Measurements from ENCODE around the gene MED15. TPM values are rescaled to one million over a fixed set of nuclear protein-coding genes. Genes with fewer than 3 reads are reported as not detected.

MED15 gene
- total and polyA plus RNA-seq, 12 donors = 22.5 to 203 (median 82.2) TPM

DNA sequence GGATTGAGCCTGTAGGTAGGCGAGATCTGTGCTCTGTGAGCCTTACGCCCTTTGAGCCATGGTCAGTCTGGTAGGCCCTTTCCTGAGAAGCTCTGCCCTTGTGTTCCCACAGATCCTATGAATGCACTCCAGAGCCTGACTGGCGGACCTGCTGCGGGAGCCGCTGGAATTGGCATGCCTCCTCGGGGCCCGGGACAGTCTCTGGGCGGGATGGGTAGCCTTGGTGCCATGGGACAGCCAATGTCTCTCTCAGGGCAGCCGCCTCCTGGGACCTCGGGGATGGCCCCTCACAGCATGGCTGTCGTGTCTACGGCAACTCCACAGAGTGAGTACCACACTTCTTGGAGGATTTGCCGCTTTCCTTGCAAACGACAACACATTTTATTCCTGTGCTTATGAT is 47.4 kb downstream of the MED15 start:
- no peak for TF ChIP-seq POLR2A (IDR thresholded peaks at IDR 0.05)
- TF ChIP-seq, protein P1, sequence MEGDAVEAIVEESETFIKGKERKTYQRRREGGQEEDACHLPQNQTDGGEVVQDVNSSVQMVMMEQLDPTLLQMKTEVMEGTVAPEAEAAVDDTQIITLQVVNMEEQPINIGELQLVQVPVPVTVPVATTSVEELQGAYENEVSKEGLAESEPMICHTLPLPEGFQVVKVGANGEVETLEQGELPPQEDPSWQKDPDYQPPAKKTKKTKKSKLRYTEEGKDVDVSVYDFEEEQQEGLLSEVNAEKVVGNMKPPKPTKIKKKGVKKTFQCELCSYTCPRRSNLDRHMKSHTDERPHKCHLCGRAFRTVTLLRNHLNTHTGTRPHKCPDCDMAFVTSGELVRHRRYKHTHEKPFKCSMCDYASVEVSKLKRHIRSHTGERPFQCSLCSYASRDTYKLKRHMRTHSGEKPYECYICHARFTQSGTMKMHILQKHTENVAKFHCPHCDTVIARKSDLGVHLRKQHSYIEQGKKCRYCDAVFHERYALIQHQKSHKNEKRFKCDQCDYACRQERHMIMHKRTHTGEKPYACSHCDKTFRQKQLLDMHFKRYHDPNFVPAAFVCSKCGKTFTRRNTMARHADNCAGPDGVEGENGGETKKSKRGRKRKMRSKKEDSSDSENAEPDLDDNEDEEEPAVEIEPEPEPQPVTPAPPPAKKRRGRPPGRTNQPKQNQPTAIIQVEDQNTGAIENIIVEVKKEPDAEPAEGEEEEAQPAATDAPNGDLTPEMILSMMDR (IDR thresholded peaks at IDR 0.05) = no peak
- intact Hi-C loops (cut with DNase I) = loop anchor here in 1 of 2 donors (5.0 kb wide), 1 partner anchor 33 kb away; no protein-coding TSS in a partner anchor
- Histone ChIP-seq H3K9me3 (replicated peaks in 1 of 3) (no peaks in the 10 kb centered on the region), H3K4me1 (replicated peaks in 1 of 2) (peaks cover 52 to 66% of the 10 kb centered on the region in 2 donors), H3K36me3 (replicated peaks in 1 of 2) (peaks cover 0 to 53% of the 10 kb centered on the region in 2 donors), H3K27ac (peak overlapping the region in 2 of 5 donors; percentile 97 to 98), H3K27me3 (no peaks in the 10 kb centered on the region), H3K4me3 (no peak overlapping the region)
- 90 to 96% (median 93%) methylated on average over 5 to 14 of the region's 14 CpGs for WGBS, 4 donors
- peak in 1 of 7 donors; percentile 7 for DNase-seq

DNA sequence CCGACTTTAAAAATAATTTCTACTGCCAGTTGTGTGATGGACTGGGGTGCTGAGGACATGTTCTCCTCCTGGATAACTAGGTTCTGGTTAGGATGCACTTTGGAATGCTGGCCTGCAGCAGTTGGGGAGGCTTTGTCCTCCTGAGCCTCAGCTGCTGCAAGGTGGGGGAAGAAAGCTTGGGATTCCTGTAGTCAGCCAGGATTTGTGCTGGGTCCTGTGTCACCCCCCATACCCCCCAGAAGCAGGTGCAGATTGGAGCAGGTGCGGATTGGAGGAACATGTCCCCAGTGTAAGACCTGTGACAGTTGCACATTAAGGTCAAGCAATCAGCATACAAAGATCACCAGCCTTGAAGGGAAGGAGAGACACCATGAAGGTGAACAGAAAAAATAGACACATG is 51.1 kb downstream of the MED15 start:
- peak in 1 of 7 donors; percentile 5 for DNase-seq
- peaks cover 16 to 28% of the 10 kb centered on the region in 2 donors for H3K4me1 ChIP-seq (replicated peaks in 1 of 2)
- intact Hi-C loops (cut with DNase I) = loop anchor here in 1 of 2 donors (5.0 kb wide), 1 partner anchor 36 kb away; no protein-coding TSS in a partner anchor
- H3K4me3 ChIP-seq = no peak overlapping the region
- TF ChIP-seq POLR2A (IDR thresholded peaks at IDR 0.05) = no peak
- TF ChIP-seq, protein P1 (IDR thresholded peaks at IDR 0.05) = no peak
- WGBS, 4 donors = 89 to 98% (median 95%) methylated on average over 2 of the region's 2 CpGs
- H3K27me3 ChIP-seq = no peaks in the 10 kb centered on the region
- H3K27ac ChIP-seq = no peak overlapping the region
- peaks cover 0 to 56% of the 10 kb centered on the region in 2 donors for H3K36me3 ChIP-seq (replicated peaks in 1 of 2)
- H3K9me3 ChIP-seq (replicated peaks in 1 of 3) = no peaks in the 10 kb centered on the region

DNA sequence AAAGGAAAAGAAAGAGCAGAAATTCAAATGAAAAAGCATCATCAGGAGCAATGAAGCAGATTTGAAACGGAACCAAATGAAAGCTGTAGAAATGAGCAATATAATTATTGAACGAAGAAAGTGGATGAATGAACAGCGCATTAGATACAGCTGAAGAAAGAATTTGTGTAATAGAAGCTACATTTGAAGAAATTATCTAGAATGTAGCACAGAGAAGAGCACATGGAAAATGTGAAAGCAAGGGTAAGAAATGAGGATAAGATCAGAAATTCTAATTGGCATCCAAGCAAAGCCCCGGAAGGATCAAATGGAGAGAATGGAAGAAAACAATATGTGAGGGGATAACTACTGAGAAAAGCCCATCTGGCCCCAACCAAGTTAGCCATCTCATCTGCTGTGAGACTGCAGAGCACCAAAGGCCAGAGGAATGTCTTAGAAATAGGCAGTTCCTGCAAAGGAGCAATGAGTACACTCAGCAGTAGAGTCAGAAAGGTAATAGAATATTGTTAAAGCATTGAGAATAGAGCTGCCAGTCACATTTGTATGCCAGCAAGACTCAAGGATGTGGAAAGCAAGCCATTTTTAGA is 51.9 kb downstream of the MED15 start:
- no peak for TF ChIP-seq POLR2A (IDR thresholded peaks at IDR 0.05)
- TF ChIP-seq, protein P1 (IDR thresholded peaks at IDR 0.05) = no peak
- no peak for DNase-seq
- no peak overlapping the region for H3K4me3 ChIP-seq
- H3K36me3 ChIP-seq (replicated peaks in 1 of 2) = peaks cover 0 to 53% of the 10 kb centered on the region in 2 donors
- H3K4me1 ChIP-seq (replicated peaks in 1 of 2) = peaks cover 11 to 21% of the 10 kb centered on the region in 2 donors
- H3K27ac ChIP-seq = no peak overlapping the region
- intact Hi-C loops (cut with DNase I) = loop anchor here in 1 of 2 donors (5.0 kb wide), 1 partner anchor 37 kb away; no protein-coding TSS in a partner anchor
- WGBS, 4 donors = 72 to 97% (median 85%) methylated on average over 4 of the region's 4 CpGs
- H3K27me3 ChIP-seq = no peaks in the 10 kb centered on the region
- no peaks in the 10 kb centered on the region for H3K9me3 ChIP-seq (replicated peaks in 1 of 3)

DNA sequence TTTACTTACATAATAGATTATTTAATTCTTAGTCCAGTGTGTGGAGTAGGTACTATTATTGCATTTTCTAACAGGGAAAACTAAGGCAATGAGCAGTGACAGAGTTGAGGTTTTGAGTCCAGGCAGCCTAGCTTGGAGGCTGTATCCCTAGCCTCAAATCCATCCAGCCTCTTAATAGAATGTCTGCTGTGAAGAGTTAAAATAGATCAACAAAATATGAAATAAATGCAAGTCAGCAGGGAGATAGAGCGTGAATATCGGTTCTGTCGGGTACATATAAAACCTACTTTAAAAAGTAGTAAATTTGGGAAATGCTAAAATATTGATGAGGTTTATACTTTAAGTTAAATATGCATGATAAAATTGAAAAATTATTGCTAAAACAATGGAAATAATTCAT is 53.3 kb downstream of the MED15 start:
- H3K9me3 ChIP-seq (replicated peaks in 1 of 3) = no peaks in the 10 kb centered on the region
- peaks cover 11 to 20% of the 10 kb centered on the region in 2 donors for H3K4me1 ChIP-seq (replicated peaks in 1 of 2)
- peaks cover 0 to 54% of the 10 kb centered on the region in 2 donors for H3K36me3 ChIP-seq (replicated peaks in 1 of 2)
- DNase-seq = no peak
- WGBS, 4 donors = 96 to 98% (median 97%) methylated on average over 3 of the region's 3 CpGs
- H3K27me3 ChIP-seq = no peaks in the 10 kb centered on the region
- TF ChIP-seq, protein P1 (IDR thresholded peaks at IDR 0.05) = no peak
- no peak for TF ChIP-seq POLR2A (IDR thresholded peaks at IDR 0.05)
- intact Hi-C loops (cut with DNase I) = loop anchor here in 1 of 2 donors (10.0 kb wide), 2 partner anchors 46 to 136 kb away; no protein-coding TSS in a partner anchor
- H3K4me3 ChIP-seq = no peak overlapping the region
- no peak overlapping the region for H3K27ac ChIP-seq
